HG03066 (cell line): Measurements from ENCODE around the gene STK11IP.

Experiments
- ATAC-seq: cut with Tn5 transposase; IDR thresholded peaks from one replicate; pipeline ENCODE4 v1.9.1; 2021; ENCODE audit warnings: low read depth; ENCODE audit not compliant: unreplicated experiment

STK11IP gene

GRCh38 chr2:219613461-219614070, 15.9 kb downstream of the STK11IP start:
- no peak for ATAC-seq

- ATAC-seq: no peak
Measured at GRCh38 chr2:219614076-219614860, 16.6 kb downstream of the STK11IP start.

GRCh38 chr2:219615036-219615435, 17.4 kb downstream of the STK11IP start:
- no peak for ATAC-seq

- ATAC-seq: no peak
Measured at GRCh38 chr2:219615894-219616293, 18.2 kb downstream of the STK11IP start.

GRCh38 chr2:219616550-219616949, 18.9 kb downstream of the STK11IP start:
- ATAC-seq: no peak

- ATAC-seq: no peak
Measured at GRCh38 chr2:219618733-219619122, 21.1 kb downstream of the STK11IP start.

GRCh38 chr2:219619235-219619634, 21.6 kb downstream of the STK11IP start:
- no peak for ATAC-seq

- no peak for ATAC-seq
Measured at GRCh38 chr2:219620546-219620945, 22.9 kb downstream of the STK11IP start.

- ATAC-seq: no peak
Measured at GRCh38 chr2:219621935-219622334, 24.3 kb downstream of the STK11IP start.

GRCh38 chr2:219622472-219622871, 24.8 kb downstream of the STK11IP start:
- ATAC-seq: no peak

- ATAC-seq: no peak
Measured at GRCh38 chr2:219624565-219624964, 26.9 kb downstream of the STK11IP start.

- ATAC-seq: no peak
Measured at GRCh38 chr2:219625179-219625578, 27.5 kb downstream of the STK11IP start.

GRCh38 chr2:219626540-219626939, 28.9 kb downstream of the STK11IP start:
- no peak for ATAC-seq

- ATAC-seq: no peak
Measured at GRCh38 chr2:219627103-219628100, 29.7 kb downstream of the STK11IP start, which contains the start of gene SLC4A3. SLC4A3 (plus strand) TSS chr2:219627630; CDS start chr2:219627993, 363 bp downstream.

GRCh38 chr2:219628235-219628985, 30.8 kb downstream of the STK11IP start:
- no peak for ATAC-seq

- ATAC-seq: no peak
Measured at GRCh38 chr2:219628986-219629901, 31.6 kb downstream of the STK11IP start.

- ATAC-seq: no peak
Measured at GRCh38 chr2:219629976-219630695, 32.5 kb downstream of the STK11IP start.

GRCh38 chr2:219630770-219631405, 33.2 kb downstream of the STK11IP start:
- ATAC-seq: no peak
